GM12878 (cell line): ENCODE data around the gene SERPINB6. TPM values are rescaled to one million over a fixed set of nuclear protein-coding genes. Genes with fewer than 3 reads are reported as not detected.
"Not testable (repeated sequence)": the region's sequence is repeated elsewhere in the genome, so short reads cannot be mapped to it uniquely, and the experiment has no call there.

Source experiments
- ATAC-seq: fragments of 200-7000 bp; cut with Tn5 transposase; 3 replicates; pipeline ENCODE4 v1.9.1; 2020; ENCODE audit warnings: mild to moderate bottlenecking, moderate library complexity
- BruUV-seq: library from RNA; stranded (reverse); fragments of 400-500 nt; replicated peaks from 2 replicates; lab custom pipeline; 2021; lab: Mats Ljungman, UMichigan
- CTCF ChIA-PET: fragments of 300-600 bp; sonication (Branson Sonifier 250); formaldehyde crosslinking; extraction: SDS; loops from one replicate; lab custom pipeline; 2021; ENCODE audit warnings: inconsistent platforms; lab: Yijun Ruan, JAX
- POLR2A ChIA-PET: fragments of 350-600 bp; formaldehyde crosslinking; extraction: SDS; loops from one replicate; lab custom pipeline; 2021; ENCODE audit warnings: inconsistent platforms; lab: Charles Lee
- RAD21 ChIA-PET: fragments of 300-600 bp; sonication (Branson Sonifier 250); formaldehyde crosslinking; loops from one replicate; lab custom pipeline; 2023; ENCODE audit warnings: antibody characterized with exemption; ENCODE audit not compliant: unreplicated experiment; lab: Charles Lee
- SMC1A ChIA-PET: fragments of 300-600 bp; sonication (Branson Sonifier 250); formaldehyde crosslinking; loops from one replicate; lab custom pipeline; 2023; ENCODE audit not compliant: unreplicated experiment, uncharacterized antibody; lab: Charles Lee
- DNase-seq: peaks from one replicate; pipeline ENCODE4 v3.0.0-alpha.2; 2011; ENCODE audit warnings: low read depth, low spot score
- FAIRE-seq: peaks from 3 replicates; lab custom pipeline; 2011; peaks lifted over from hg19 to GRCh38; lab: Jason Lieb, UNC
- H2AFZ ChIP-seq: 2 replicates; pipeline ENCODE4 v1.6.0; 2011; ENCODE audit warnings: low read depth, low read length, control low read depth; ENCODE audit not compliant: control insufficient read depth
- H3K27ac ChIP-seq: 2 replicates; pipeline ENCODE4 v1.5.1; 2011; ENCODE audit warnings: control low read depth; ENCODE audit not compliant: control insufficient read depth, insufficient read depth
- H3K27me3 ChIP-seq, 2 experiments: replicated peaks in 1 of 2; 2 replicates each; pipeline versions ENCODE4 v1.6.0 to v1.6.1; 2011; ENCODE audit warnings: low read length in 1 of 2; ENCODE audit not compliant: control insufficient read depth in 2 of 2, insufficient read depth in 2 of 2
- H3K36me3 ChIP-seq, 2 experiments: 2 replicates each; pipeline ENCODE4 v1.5.1; 2011; ENCODE audit warnings: low read length in 1 of 2; ENCODE audit not compliant: control insufficient read depth in 2 of 2, insufficient read depth in 2 of 2
- H3K4me1 ChIP-seq: 2 replicates; pipeline ENCODE4 v1.6.1; 2011; ENCODE audit warnings: mild to moderate bottlenecking, low read length, moderate library complexity, mixed read lengths; ENCODE audit not compliant: control insufficient read depth, insufficient read depth
- H3K4me2 ChIP-seq: 2 replicates; pipeline ENCODE4 v1.6.0; 2011; ENCODE audit warnings: control low read depth; ENCODE audit not compliant: control insufficient read depth, insufficient read depth
- H3K4me3 ChIP-seq: fragments of 200-600 bp; sonication (generic); 2 replicates; pipeline ENCODE4 v1.5.1; 2016
- H3K79me2 ChIP-seq: 2 replicates; pipeline ENCODE4 v1.6.0; 2011; ENCODE audit warnings: low read length; ENCODE audit not compliant: control insufficient read depth, insufficient read depth
- H3K9ac ChIP-seq: 2 replicates; pipeline ENCODE4 v1.8.0; 2011; ENCODE audit warnings: low read length, control low read depth, mixed read lengths; ENCODE audit not compliant: control insufficient read depth, insufficient read depth
- H3K9me3 ChIP-seq: replicated peaks from 3 replicates; pipeline ENCODE4 v1.5.1; 2011; ENCODE audit warnings: mild to moderate bottlenecking, low read length; ENCODE audit not compliant: control insufficient read depth, insufficient read depth
- H4K20me1 ChIP-seq: 2 replicates; pipeline ENCODE4 v1.6.0; 2011; ENCODE audit not compliant: control insufficient read depth, insufficient read depth
- E4F1 ChIP-seq: fragments of 450-650 bp; IDR thresholded peaks from 2 replicates; pipeline ENCODE4 v1.6.1; 2018; ENCODE audit warnings: borderline replicate concordance, mild to moderate bottlenecking; ENCODE audit not compliant: partially characterized antibody
- MTA2 ChIP-seq: fragments of 450-650 bp; IDR thresholded peaks from 2 replicates; pipeline ENCODE4 v1.6.1; 2016; ENCODE audit warnings: low read depth, mild to moderate bottlenecking, moderate library complexity
- WRNIP1 ChIP-seq: IDR thresholded peaks from 2 replicates; pipeline ENCODE4 v1.6.1; 2011; ENCODE audit warnings: low read depth, low read length, improper control_type of control experiment, borderline replicate concordance
- ZBTB40 ChIP-seq: fragments of 450-650 bp; IDR thresholded peaks from 2 replicates; pipeline ENCODE4 v1.6.1; 2016; ENCODE audit warnings: mild to moderate bottlenecking, moderate library complexity, borderline replicate concordance
- ZNF687 ChIP-seq: fragments of 450-650 bp; IDR thresholded peaks from 2 replicates; pipeline ENCODE4 v1.6.1; 2017; ENCODE audit warnings: mild to moderate bottlenecking, moderate library complexity
- WGBS: methylation state at CpG from one replicate; pipeline ENCODE4 v1.1.6; 2016; ENCODE audit warnings: low lambda C conversion rate; ENCODE audit not compliant: insufficient replicate concordance, insufficient coverage; ENCODE audit errors: missing lambda C conversion rate; 5-methylcytosine and 5-hydroxymethylcytosine counted together
- in situ Hi-C: fragments of 300-500 bp; cut with MboI; formaldehyde crosslinking; loops from 9 replicates; pipeline ENCODE4 v1.14.3; 2018; ENCODE audit warnings: mixed read lengths
- intact Hi-C: fragments of 100-400 bp; cut with micrococcal nuclease; formaldehyde crosslinking; loops from one replicate; pipeline ENCODE4 v1.14.2; 2022; ENCODE audit not compliant: unreplicated experiment
- polyA plus RNA-seq, 11 experiments: library from polyadenylated mRNA; depleted of rRNA in 4 of 11; unstranded in 6 of 11; stranded (reverse) in 5 of 11; fragments of >200 nt; fragmentation: Nextera tagmentation in 4 of 11; fragmentation: Illumina TruSeq in 1 of 11; extraction: Ambion mirVana in 4 of 11; extraction: Trizol in 1 of 11; gene quantifications; 1 replicate in 1 of 11; 2 replicates in 10 of 11; pipeline versions ENCODE4 v1.2.1 to v1.2.3, GENCODE V29; 2011 to 2016; ENCODE audit warnings: inconsistent platforms in 2 of 11, missing spikeins in 2 of 11, low read depth in 1 of 11
- total RNA-seq, 4 experiments: library from RNA; depleted of rRNA in 3 of 4; stranded (reverse); fragments of >200 nt in 3 of 4; fragmentation: Illumina TruSeq in 1 of 4; extraction: Trizol in 1 of 4; gene quantifications; 2 replicates each; pipeline versions ENCODE4 v1.2.1 to v1.2.3, GENCODE V29; 2013 to 2021

SERPINB6 gene
- total and polyA plus RNA-seq, 10 of the 15 experiments (the other 5 are each of a cell fraction or from before 2014, with no cell fraction given): 0.37 to 2.2 (median 0.68) TPM; not detected in 1

GRCh38 chr6:2942914-2943563 is 28.3 kb downstream of the SERPINB6 start (continued):
- TF ChIP-seq ZBTB40: no peak
- TF ChIP-seq WRNIP1: no peak
- TF ChIP-seq E4F1: no peak
- no peak for TF ChIP-seq MTA2
- TF ChIP-seq ZNF687: no peak

- H3K4me3 ChIP-seq, H3K79me2 ChIP-seq, H2AFZ ChIP-seq, H3K27ac ChIP-seq, H3K4me2 ChIP-seq, H3K9ac ChIP-seq, H4K20me1 ChIP-seq, BruUV-seq, ATAC-seq, FAIRE-seq, RAD21 ChIA-PET, H3K36me3 ChIP-seq, DNase-seq, H3K27me3 ChIP-seq, POLR2A ChIA-PET: not testable (repeated sequence)
- peaks cover 41% of the 10 kb centered on the region for H3K4me1 ChIP-seq
- H3K9me3 ChIP-seq: peaks cover 27% of the 10 kb centered on the region
- 82% methylated on average over 21 of the region's 21 CpGs for WGBS
- CTCF ChIA-PET: interaction anchor here (0.7 to 2.6 kb wide), 5 partner anchors 9 to 96 kb away, joined by 3 to 13 read pairs (median 3); no protein-coding TSS in a partner anchor
- SMC1A ChIA-PET: interaction anchor here (0.6 to 1.3 kb wide), 4 partner anchors 8 to 183 kb away, joined by 3 to 4 read pairs (median 3); no protein-coding TSS in a partner anchor
- in situ Hi-C loops (loop anchor here (25.0 kb wide), 1 partner anchor 1355 kb away; no protein-coding TSS in a partner anchor), intact Hi-C loops (loop anchor here (5.0 kb wide), 1 partner anchor 125 kb away; the partner anchor contains the start of gene RIPK1)
Measured at GRCh38 chr6:2942116-2942515, 29.3 kb downstream of the SERPINB6 start.
